ENCODE measurements around the gene SELENBP1.

Gene SELENBP1

GRCh38 chr1:151347523-151348246 lies 24.8 kb downstream of the SELENBP1 start:
- Mint-ChIP-seq H3K9me3 (peaks cover 12% of the 10 kb centered on the region), H3K27me3 (ENCODE audit: low read depth) (no peaks in the 10 kb centered on the region), H3K27ac (peak overlapping the region; percentile 97 to 99 (median 99)), H3K4me3 (peak overlapping the region; percentile 91 to 95 (median 95)), H3K36me3 (ENCODE audit: low read depth) (peaks cover 27% of the 10 kb centered on the region), H3K4me1 (peaks cover 22% of the 10 kb centered on the region)
- no peak for TF ChIP-seq CTCF (IDR thresholded peaks at IDR 0.05; ENCODE audit: unreplicated experiment in 3 of 3)

GRCh38 chr1:151346769-151347522 lies 25.6 kb downstream of the SELENBP1 start, which contains the start of gene RFX5:
RFX5 (minus strand) TSS chr1:151347252; CDS start chr1:151346320, 932 bp downstream.
- TF ChIP-seq CTCF (IDR thresholded peaks at IDR 0.05; ENCODE audit: unreplicated experiment in 3 of 3), result no peak
- H3K36me3 Mint-ChIP-seq (ENCODE audit: low read depth), result peaks cover 29% of the 10 kb centered on the region
- peak within 1 kb of the TSS; percentile 97 to 99 (median 99) for H3K27ac Mint-ChIP-seq
- H3K4me1 Mint-ChIP-seq, result peaks cover 22% of the 10 kb centered on the region
- H3K27me3 Mint-ChIP-seq (ENCODE audit: low read depth), result no peaks in the 10 kb centered on the region
- H3K9me3 Mint-ChIP-seq, result peaks cover 7% of the 10 kb centered on the region
- H3K4me3 Mint-ChIP-seq, result peak within 1 kb of the TSS; percentile 91 to 95 (median 95)

GRCh38 chr1:151346082-151346768 lies 26.3 kb downstream of the SELENBP1 start:
- Mint-ChIP-seq H3K27ac (peak overlapping the region; percentile 97 to 99 (median 99)), H3K9me3 (peaks cover 4% of the 10 kb centered on the region), H3K27me3 (ENCODE audit: low read depth) (no peaks in the 10 kb centered on the region), H3K4me1 (peaks cover 22% of the 10 kb centered on the region), H3K4me3 (peak overlapping the region; percentile 91 to 95 (median 95)), H3K36me3 (ENCODE audit: low read depth) (peaks cover 29% of the 10 kb centered on the region)
- TF ChIP-seq CTCF (IDR thresholded peaks at IDR 0.05; ENCODE audit: unreplicated experiment in 3 of 3), result no peak

GRCh38 chr1:151344291-151344690 lies 28.2 kb downstream of the SELENBP1 start:
- Mint-ChIP-seq H3K36me3 (ENCODE audit: low read depth) (peaks cover 25% of the 10 kb centered on the region), H3K4me3 (peak overlapping the region in 2 of 3 experiments; percentile 54 to 62), H3K27me3 (ENCODE audit: low read depth) (no peaks in the 10 kb centered on the region), H3K27ac (no peak overlapping the region), H3K9me3 (no peaks in the 10 kb centered on the region), H3K4me1 (peaks cover 28% of the 10 kb centered on the region)
- no peak for TF ChIP-seq CTCF (IDR thresholded peaks at IDR 0.05; ENCODE audit: unreplicated experiment in 3 of 3)

- Mint-ChIP-seq H3K4me1 (peaks cover 28% of the 10 kb centered on the region), H3K27me3 (ENCODE audit: low read depth) (no peaks in the 10 kb centered on the region), H3K4me3 (peak overlapping the region; percentile 24 to 62 (median 60)), H3K27ac (peak overlapping the region in 2 of 3 experiments; percentile 26 to 65), H3K9me3 (no peaks in the 10 kb centered on the region), H3K36me3 (ENCODE audit: low read depth) (peaks cover 25% of the 10 kb centered on the region)
- TF ChIP-seq CTCF (IDR thresholded peaks at IDR 0.05; ENCODE audit: unreplicated experiment in 3 of 3), result no peak
Measured at GRCh38 chr1:151343587-151343986, 28.9 kb downstream of the SELENBP1 start.

All from nephron (organoid).